Body of pancreas (tissue), 4 donors: ENCODE results near the gene MVD. TPM values are rescaled to one million over a fixed set of nuclear protein-coding genes. Genes with fewer than 3 reads are reported as not detected.

Experiments
- ATAC-seq: fragments of 150-250 bp; one replicate; pipeline ENCODE4 v1.9.1; 2016
- DNase-seq, 4 donors: peaks; one replicate each; pipeline ENCODE4 v3.0.0-alpha.2; 2019
- H3K27ac ChIP-seq, 4 donors: fragments of 200-600 bp; sonication (generic); 1 replicate in 3 of 4; 2 replicates in 1 of 4; pipeline versions ENCODE4 v1.5.1 to v1.6.1; 2016 to 2019; ENCODE audit warnings: mild to moderate bottlenecking in 1 of 4, mixed read lengths in 1 of 4, moderate library complexity in 1 of 4
- H3K27me3 ChIP-seq, 2 donors: fragments of 200-600 bp; sonication (generic); one replicate each; pipeline ENCODE4 v1.6.0; 2016; ENCODE audit warnings: mild to moderate bottlenecking in 1 of 2
- H3K36me3 ChIP-seq, 2 donors: fragments of 200-600 bp; sonication (generic); replicated peaks in 1 of 2; 2 replicates each; pipeline ENCODE4 v1.5.1; 2016; ENCODE audit warnings: low read depth in 2 of 2; ENCODE audit not compliant: insufficient read depth in 1 of 2
- H3K4me1 ChIP-seq: fragments of 200-600 bp; sonication (generic); one replicate; pipeline ENCODE4 v1.6.0; 2016
- H3K4me3 ChIP-seq, 2 donors: fragments of 200-600 bp; sonication (generic); 1 replicate in 1 of 2; 2 replicates in 1 of 2; pipeline ENCODE4 v1.5.1; 2016 to 2019
- H3K9me3 ChIP-seq, 3 donors: fragments of 200-600 bp; sonication (generic); 1 replicate in 2 of 3; 2 replicates in 1 of 3; pipeline ENCODE4 v1.5.1; 2016
- POLR2A ChIP-seq, 3 donors: fragments of 450-650 bp; IDR thresholded peaks; one replicate each; pipeline ENCODE4 v1.6.1; 2016; ENCODE audit warnings: antibody characterized with exemption in 3 of 3, mild to moderate bottlenecking in 2 of 3
- WGBS, 2 donors: methylation state at CpG; one replicate each; pipeline ENCODE4 v1.1.5; 2017; 5-methylcytosine and 5-hydroxymethylcytosine counted together
- intact Hi-C: fragments of 100-400 bp; cut with DNase I; formaldehyde crosslinking; loops from one replicate; pipeline ENCODE4 v1.15.1; 2023
- total RNA-seq, 2 donors: library from RNA; depleted of rRNA; stranded (reverse); fragments of >200 nt; gene quantifications; one replicate each; pipeline ENCODE4 v1.1.0, GENCODE V29; 2016
- TF ChIP-seq, protein P1 (sequence below), 7 experiments: fragments of 450-650 bp in 4 of 7; fragments of 200-600 bp in 3 of 7; sonication (generic) in 3 of 7; IDR thresholded peaks; one replicate each; pipeline ENCODE4 v1.5.1; 2016 to 2019; ENCODE audit warnings: antibody characterized with exemption in 7 of 7

The MVD gene
- total RNA-seq, 2 donors from 2014 or later = 16.9 to 28.7 TPM

DNA sequence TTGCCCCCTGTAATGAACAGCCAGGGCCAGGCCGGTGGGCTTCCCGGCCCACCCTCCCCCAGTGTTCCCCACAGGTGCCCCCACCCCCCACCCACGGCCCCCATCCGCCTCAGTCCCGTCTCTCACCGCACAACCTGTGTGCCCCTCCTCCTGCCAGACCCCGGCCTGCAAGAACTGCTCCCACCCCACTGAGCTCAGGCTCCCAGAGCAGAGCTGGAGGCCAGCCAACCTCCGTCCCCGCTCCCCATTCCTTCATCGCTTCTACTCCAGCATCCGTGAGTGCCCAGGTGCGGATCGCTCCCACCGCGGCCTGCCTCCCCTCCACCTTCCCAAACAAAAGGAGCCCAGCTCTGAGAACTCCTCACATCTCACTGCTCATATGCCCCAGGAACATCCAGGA, 4.2 kb downstream of the MVD start:
- intact Hi-C loops = no loop called here
- 84 to 94% methylated on average over 12 to 15 of the region's 15 CpGs for WGBS, 2 donors
- H3K27ac ChIP-seq = no peak overlapping the region
- H3K4me3 ChIP-seq = no peak overlapping the region
- no peak for TF ChIP-seq POLR2A (IDR thresholded peaks at IDR 0.05)
- TF ChIP-seq, protein P1, sequence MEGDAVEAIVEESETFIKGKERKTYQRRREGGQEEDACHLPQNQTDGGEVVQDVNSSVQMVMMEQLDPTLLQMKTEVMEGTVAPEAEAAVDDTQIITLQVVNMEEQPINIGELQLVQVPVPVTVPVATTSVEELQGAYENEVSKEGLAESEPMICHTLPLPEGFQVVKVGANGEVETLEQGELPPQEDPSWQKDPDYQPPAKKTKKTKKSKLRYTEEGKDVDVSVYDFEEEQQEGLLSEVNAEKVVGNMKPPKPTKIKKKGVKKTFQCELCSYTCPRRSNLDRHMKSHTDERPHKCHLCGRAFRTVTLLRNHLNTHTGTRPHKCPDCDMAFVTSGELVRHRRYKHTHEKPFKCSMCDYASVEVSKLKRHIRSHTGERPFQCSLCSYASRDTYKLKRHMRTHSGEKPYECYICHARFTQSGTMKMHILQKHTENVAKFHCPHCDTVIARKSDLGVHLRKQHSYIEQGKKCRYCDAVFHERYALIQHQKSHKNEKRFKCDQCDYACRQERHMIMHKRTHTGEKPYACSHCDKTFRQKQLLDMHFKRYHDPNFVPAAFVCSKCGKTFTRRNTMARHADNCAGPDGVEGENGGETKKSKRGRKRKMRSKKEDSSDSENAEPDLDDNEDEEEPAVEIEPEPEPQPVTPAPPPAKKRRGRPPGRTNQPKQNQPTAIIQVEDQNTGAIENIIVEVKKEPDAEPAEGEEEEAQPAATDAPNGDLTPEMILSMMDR (IDR thresholded peaks at IDR 0.05) = no peak
- no peak for DNase-seq
- H3K4me1 ChIP-seq = peaks cover 1% of the 10 kb centered on the region
- no peaks in the 10 kb centered on the region for H3K9me3 ChIP-seq
- no peaks in the 10 kb centered on the region for H3K27me3 ChIP-seq
- no peak for ATAC-seq
- no peaks in the 10 kb centered on the region for H3K36me3 ChIP-seq

- H3K4me1 ChIP-seq = no peaks in the 10 kb centered on the region
- TF ChIP-seq, protein P1 (IDR thresholded peaks at IDR 0.05) = no peak
- TF ChIP-seq POLR2A (IDR thresholded peaks at IDR 0.05) = no peak
- no peaks in the 10 kb centered on the region for H3K9me3 ChIP-seq
- ATAC-seq = no peak
- WGBS, 2 donors = 86 to 95% methylated on average over 7 to 19 of the region's 19 CpGs
- H3K36me3 ChIP-seq = no peaks in the 10 kb centered on the region
- no peak overlapping the region for H3K27ac ChIP-seq
- no peak overlapping the region for H3K4me3 ChIP-seq
- H3K27me3 ChIP-seq = no peaks in the 10 kb centered on the region
- intact Hi-C loops = no loop called here
- DNase-seq = no peak
These were observed 5.5 kb downstream of the MVD start for GRCh38 chr16:88657371-88657770.

DNA sequence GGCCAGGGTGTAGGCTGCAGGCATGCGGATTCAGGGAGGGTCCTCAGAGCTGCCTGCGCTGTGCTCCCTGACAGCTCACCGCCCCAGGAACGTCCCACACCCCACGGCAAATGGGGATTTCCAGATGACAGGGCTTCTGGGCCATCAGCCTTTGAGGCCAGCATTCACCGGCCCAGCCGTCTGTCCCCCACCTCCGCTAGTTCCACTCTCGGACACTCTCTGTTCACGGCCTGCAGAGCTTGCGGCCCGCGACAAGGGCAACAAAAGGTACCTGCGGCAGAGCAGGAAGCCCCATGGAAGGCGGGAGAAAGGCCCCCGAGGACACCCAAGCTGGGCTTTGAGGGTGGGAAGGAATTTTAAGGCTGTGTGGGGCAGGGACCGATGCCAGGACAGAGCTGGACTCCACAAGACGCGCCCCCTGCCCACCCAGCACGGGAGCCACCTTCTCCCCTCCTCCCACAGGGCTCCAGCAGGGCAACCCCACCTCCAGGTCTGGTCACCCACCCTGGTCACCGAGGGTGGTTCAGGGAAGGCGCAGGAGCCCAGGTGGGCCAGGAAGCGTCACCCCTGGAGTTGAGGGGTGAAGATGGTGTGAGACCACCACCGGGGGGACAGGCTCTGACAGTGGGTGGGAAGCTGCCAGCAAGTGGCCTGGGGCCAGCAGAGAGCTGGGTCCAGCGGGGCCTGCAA, 6.5 kb downstream of the MVD start:
- DNase-seq (no peak), ATAC-seq (no peak)
- no peaks in the 10 kb centered on the region for H3K9me3 ChIP-seq
- no peak overlapping the region for H3K27ac ChIP-seq
- H3K4me3 ChIP-seq = no peak overlapping the region
- H3K27me3 ChIP-seq = no peaks in the 10 kb centered on the region
- H3K36me3 ChIP-seq = no peaks in the 10 kb centered on the region
- peaks cover 8% of the 10 kb centered on the region for H3K4me1 ChIP-seq
- intact Hi-C loops = no loop called here
- whole genome bisulfite sequencing, 2 donors = 80 to 84% methylated on average over 15 to 24 of the region's 25 CpGs
- TF ChIP-seq POLR2A (IDR thresholded peaks at IDR 0.05) = no peak
- TF ChIP-seq, protein P1 (IDR thresholded peaks at IDR 0.05) = no peak

DNA sequence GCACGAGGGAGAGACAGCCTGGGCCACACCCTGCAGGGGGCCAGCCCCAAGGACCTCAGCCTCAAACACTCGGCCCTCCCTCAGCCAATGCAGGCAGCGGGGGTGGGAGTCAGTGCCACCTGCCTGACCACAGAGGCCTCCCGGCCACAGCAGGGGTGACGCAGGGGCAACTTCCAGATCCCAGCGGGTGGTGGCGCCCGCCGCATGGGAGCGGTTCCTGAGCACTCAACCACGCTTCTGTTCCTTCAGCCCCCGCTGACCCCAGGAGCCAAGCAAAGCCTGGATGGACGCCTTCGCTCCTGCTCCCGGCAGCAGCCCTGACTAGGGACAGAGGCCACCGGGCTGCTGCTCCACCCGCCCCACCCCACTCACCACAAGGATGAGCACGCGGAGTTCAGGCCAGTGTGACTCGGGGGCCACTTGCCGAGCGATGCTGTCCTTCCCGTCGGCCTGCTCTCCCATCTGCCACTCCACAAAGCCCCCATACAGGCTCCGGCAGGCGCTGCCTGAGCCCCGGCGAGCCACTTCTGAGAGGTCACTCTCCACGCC, 7.1 kb downstream of the MVD start:
- no peak for ATAC-seq
- Histone ChIP-seq H3K36me3 (no peaks in the 10 kb centered on the region), H3K27ac (no peak overlapping the region), H3K9me3 (no peaks in the 10 kb centered on the region), H3K4me3 (no peak overlapping the region), H3K27me3 (no peaks in the 10 kb centered on the region), H3K4me1 (peaks cover 14% of the 10 kb centered on the region)
- no peak for TF ChIP-seq POLR2A (IDR thresholded peaks at IDR 0.05)
- TF ChIP-seq, protein P1 (IDR thresholded peaks at IDR 0.05) = no peak
- intact Hi-C loops = no loop called here
- 92 to 96% methylated on average over 14 to 28 of the region's 29 CpGs for WGBS, 2 donors
- DNase-seq = no peak
